GM10847 (cell line): ENCODE results near the gene ABCG2.

Experiments used
- POLR2A ChIP-seq: IDR thresholded peaks from 2 replicates; pipeline ENCODE4 v1.6.1; 2011; ENCODE audit not compliant: insufficient read length; ENCODE audit errors: extremely low read depth

ABCG2 gene

GRCh38 chr4:88138561-88138960 is 19.9 kb downstream of the ABCG2 start:
- no peak for TF ChIP-seq POLR2A

- no peak for TF ChIP-seq POLR2A
Measured at GRCh38 chr4:88137112-88137511, 21.3 kb downstream of the ABCG2 start.

DNA sequence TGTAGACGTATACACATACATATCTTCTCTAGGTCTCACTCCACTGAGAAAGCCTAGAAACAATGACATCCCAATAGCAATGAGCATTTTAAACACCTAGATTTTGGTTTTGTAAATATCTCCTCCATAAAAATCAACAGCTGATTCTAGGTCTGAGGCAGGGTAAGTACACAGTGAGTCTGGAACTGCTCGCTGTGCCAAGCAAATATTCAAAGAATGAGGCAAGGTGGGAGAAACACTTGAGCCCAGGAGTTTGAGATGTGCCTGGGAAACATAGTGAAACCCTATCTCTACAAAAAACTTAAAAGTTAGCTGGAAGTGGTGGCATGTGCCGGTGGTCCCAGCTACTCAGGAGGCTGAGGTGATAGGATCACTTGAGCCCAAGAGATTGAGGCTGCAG is 22.2 kb downstream of the ABCG2 start:
- no peak for TF ChIP-seq POLR2A

GRCh38 chr4:88135356-88135663 is 23.1 kb downstream of the ABCG2 start:
- TF ChIP-seq POLR2A: no peak

DNA sequence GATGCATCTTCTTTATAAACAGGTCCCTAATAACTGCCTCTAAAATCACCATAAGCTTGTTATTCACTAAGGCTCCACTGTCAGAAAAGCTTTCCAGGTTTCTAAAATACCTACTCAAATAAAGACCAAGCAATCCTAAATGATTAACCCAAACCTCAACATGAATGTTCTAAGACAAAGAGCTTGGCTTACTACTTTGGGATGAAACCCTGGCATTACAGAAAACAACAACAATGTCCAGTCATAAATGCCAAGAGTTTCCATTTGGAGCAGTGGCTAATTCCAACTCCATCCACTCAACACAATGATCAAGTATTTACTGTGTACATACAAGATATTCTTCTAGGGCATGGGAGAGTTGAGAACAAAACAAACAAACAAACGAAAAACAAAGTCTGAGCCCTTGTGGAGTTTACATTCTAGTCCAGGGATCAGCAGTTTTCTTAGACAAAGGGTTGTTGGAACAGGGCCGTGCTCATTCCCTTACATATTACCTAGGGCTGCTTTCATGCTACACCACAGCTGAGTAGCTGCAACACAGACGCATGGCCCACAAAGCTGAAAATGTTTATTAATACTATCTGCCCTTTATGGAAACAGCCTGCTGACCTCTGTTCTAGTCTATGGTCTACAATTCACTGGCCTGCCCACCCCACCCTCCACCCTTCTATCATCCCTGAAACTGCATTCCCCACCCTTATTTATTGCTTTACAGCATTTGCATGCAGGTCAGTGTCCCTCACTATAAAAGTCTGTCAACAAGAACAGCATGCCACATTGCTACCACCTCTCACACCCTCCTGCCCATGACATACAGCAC is 23.7 kb downstream of the ABCG2 start:
- no peak for TF ChIP-seq POLR2A

- no peak for TF ChIP-seq POLR2A
Measured at GRCh38 chr4:88134111-88134510, 24.3 kb downstream of the ABCG2 start.

GRCh38 chr4:88130544-88131305 is 27.7 kb downstream of the ABCG2 start:
- no peak for TF ChIP-seq POLR2A

- no peak for TF ChIP-seq POLR2A
Measured at GRCh38 chr4:88130003-88130402, 28.4 kb downstream of the ABCG2 start.

DNA sequence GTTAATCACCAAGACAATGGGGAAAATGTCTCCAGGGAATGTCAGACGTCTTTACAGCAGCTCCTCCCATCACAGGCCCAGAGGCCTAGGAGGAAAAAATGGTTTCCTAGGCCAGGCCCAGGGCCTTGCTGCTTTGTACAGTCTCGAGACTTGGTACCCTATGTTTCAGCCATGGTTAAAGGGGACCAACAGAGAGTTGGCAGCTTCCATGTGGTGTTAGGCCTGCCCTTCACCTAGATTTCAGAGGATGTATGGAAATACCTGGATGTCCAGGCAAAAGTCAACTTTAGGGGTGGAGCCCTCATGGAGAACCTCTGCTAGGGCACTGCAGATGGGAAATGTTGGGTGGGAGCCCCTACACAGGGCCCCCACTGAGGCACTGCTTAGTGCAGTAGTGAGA is 38.5 kb downstream of the ABCG2 start:
- no peak for TF ChIP-seq POLR2A

GRCh38 chr4:88115587-88115986 is 42.9 kb downstream of the ABCG2 start:
- TF ChIP-seq POLR2A: no peak

DNA sequence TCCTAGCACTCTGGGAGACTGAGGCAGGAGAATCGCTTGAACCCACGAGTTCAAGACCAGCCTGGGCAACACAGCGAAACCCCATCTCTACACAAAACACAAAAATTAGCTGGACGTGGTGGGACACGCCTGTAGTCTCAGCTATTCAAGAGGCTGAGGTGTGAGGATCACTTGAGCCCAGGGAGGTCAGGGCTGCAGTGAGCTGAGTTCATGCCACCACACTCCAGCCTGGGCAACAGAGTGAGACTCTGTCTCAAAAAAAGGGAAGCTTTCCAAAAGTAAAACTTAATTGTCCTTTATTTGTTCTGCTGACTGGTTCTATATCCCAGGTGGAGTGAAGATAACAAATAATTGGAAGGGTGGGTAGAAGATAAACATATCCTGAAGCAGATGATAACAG is 45.6 kb downstream of the ABCG2 start:
- no peak for TF ChIP-seq POLR2A

DNA sequence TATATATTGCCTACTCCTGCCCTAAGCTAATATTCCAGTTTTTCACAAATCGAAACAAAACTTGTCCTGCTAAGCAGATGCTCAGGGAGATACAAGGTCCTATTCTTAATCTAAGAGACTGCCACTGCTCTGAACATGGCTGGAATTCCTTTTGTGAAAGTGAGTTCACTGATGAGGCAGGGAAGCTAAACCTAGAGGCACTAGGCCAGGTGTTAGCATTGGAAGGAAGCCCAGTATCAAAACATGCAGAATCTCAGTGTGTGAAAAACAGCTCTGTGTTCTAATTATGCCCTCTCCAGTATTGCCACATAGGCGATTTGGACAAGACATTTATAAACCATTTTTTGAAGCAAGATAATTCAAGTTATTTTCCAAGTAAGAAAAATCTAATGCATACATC is 47.6 kb downstream of the ABCG2 start:
- no peak for TF ChIP-seq POLR2A

- no peak for TF ChIP-seq POLR2A
Measured at GRCh38 chr4:88109123-88109881, 49.1 kb downstream of the ABCG2 start.

DNA sequence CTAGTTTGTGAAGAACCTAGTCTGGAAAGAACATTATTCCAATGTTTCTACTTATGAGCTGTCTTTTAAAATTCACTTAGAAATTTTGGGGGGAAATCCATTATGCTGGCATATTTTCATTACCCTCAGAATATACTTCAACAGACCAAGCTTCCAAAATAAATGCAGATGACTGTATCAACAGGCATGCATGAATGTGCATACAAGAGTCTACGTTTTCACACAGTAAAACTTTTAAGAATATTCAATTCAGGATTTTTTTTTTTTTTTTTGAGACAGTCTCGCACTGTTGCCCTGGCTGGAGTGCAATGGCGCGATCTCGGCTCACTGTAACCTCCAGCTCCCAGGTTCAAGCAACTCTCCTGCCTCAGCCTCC is 49.7 kb downstream of the ABCG2 start:
- TF ChIP-seq POLR2A: no peak

- TF ChIP-seq POLR2A: no peak
Measured at GRCh38 chr4:88107406-88108107, 50.9 kb downstream of the ABCG2 start.

- no peak for TF ChIP-seq POLR2A
Measured at GRCh38 chr4:88106205-88106604, 52.2 kb downstream of the ABCG2 start.
